Neural progenitor cell (in vitro differentiated cells): ENCODE data around the gene XYLT1.

Experiments
- CTCF ChIP-seq: fragments of 200-600 bp; sonication (generic); IDR thresholded peaks from 2 replicates; pipeline ENCODE4 v1.5.1; 2017; ENCODE audit warnings: antibody characterized with exemption, mild to moderate bottlenecking
- EZH2phosphoT487 ChIP-seq: fragments of 200-600 bp; sonication (generic); IDR thresholded peaks from 2 replicates; pipeline ENCODE4 v1.6.1; 2017; ENCODE audit warnings: antibody characterized with exemption

- TF ChIP-seq CTCF (no peak), EZH2phosphoT487 (no peak)
Observed at GRCh38 chr16:17213974-17214373, 256.8 kb downstream of the XYLT1 start.
